DOHH2 (cell line): ENCODE results near the gene FDCSP.

Experiments
- H3F3A ChIP-seq: fragments of 200-600 bp; sonication (generic), shearing (Covaris generic); 2 replicates; pipeline ENCODE4 v1.6.0; 2016; ENCODE audit warnings: antibody characterized with exemption, mild to moderate bottlenecking; ENCODE audit not compliant: control insufficient read depth, insufficient read depth
- H3K27ac ChIP-seq: fragments of 200-600 bp; sonication (generic); 2 replicates; pipeline ENCODE4 v1.5.1; 2014; ENCODE audit warnings: low read depth, mild to moderate bottlenecking, low read length, moderate library complexity
- H3K27me3 ChIP-seq: fragments of 200-600 bp; sonication (generic); 2 replicates; pipeline ENCODE4 v1.6.1; 2014; ENCODE audit warnings: mild to moderate bottlenecking, low read length, mixed read lengths; ENCODE audit not compliant: control insufficient read depth
- H3K36me3 ChIP-seq: fragments of 200-600 bp; sonication (generic); 2 replicates; pipeline ENCODE4 v1.6.1; 2014; ENCODE audit warnings: mild to moderate bottlenecking, low read length, moderate library complexity, mixed read lengths; ENCODE audit not compliant: control insufficient read depth
- H3K4me1 ChIP-seq: fragments of 200-600 bp; sonication (generic); 2 replicates; pipeline ENCODE4 v1.6.1; 2014; ENCODE audit warnings: mild to moderate bottlenecking, low read length, mixed read lengths; ENCODE audit not compliant: control insufficient read depth
- H3K4me2 ChIP-seq: fragments of 200-600 bp; sonication (generic); 2 replicates; pipeline ENCODE4 v1.6.0; 2014; ENCODE audit warnings: mild to moderate bottlenecking, low read length, moderate library complexity
- H3K4me3 ChIP-seq: fragments of 200-600 bp; sonication (generic); 2 replicates; pipeline ENCODE4 v1.5.1; 2014; ENCODE audit warnings: mild to moderate bottlenecking, low read length, mixed read lengths
- H3K79me2 ChIP-seq: fragments of 200-600 bp; sonication (generic); 2 replicates; pipeline ENCODE4 v1.6.1; 2014; ENCODE audit warnings: mild to moderate bottlenecking, low read length, mixed read lengths; ENCODE audit not compliant: control insufficient read depth
- H3K9me2 ChIP-seq: fragments of 200-600 bp; sonication (generic); replicated peaks from 2 replicates; pipeline ENCODE4 v1.6.1; 2014; ENCODE audit warnings: mild to moderate bottlenecking, low read length, mixed read lengths; ENCODE audit not compliant: control insufficient read depth
- H3K9me3 ChIP-seq: fragments of 200-600 bp; sonication (generic); 2 replicates; pipeline ENCODE4 v1.6.1; 2014; ENCODE audit warnings: antibody characterized with exemption, low read length, mixed read lengths; ENCODE audit not compliant: control insufficient read depth, insufficient read depth
- H4K20me1 ChIP-seq: fragments of 200-600 bp; sonication (generic); 2 replicates; pipeline ENCODE4 v1.6.0; 2014; ENCODE audit warnings: low read depth, mild to moderate bottlenecking, antibody characterized with exemption, low read length, moderate library complexity; ENCODE audit not compliant: control insufficient read depth, insufficient read depth
- EZH2phosphoT487 ChIP-seq: fragments of 200-600 bp; sonication (generic); IDR thresholded peaks from 2 replicates; pipeline ENCODE4 v1.6.1; 2017; ENCODE audit warnings: borderline replicate concordance, mild to moderate bottlenecking, antibody characterized with exemption, low read length, moderate library complexity, mixed read lengths
- TF ChIP-seq, protein P1 (sequence below): fragments of 200-600 bp; sonication (generic); IDR thresholded peaks from one replicate; pipeline ENCODE4 v1.5.1; 2014; ENCODE audit warnings: antibody characterized with exemption, mild to moderate bottlenecking, low read depth, low read length; ENCODE audit not compliant: poor library complexity, severe bottlenecking

Gene FDCSP

DNA sequence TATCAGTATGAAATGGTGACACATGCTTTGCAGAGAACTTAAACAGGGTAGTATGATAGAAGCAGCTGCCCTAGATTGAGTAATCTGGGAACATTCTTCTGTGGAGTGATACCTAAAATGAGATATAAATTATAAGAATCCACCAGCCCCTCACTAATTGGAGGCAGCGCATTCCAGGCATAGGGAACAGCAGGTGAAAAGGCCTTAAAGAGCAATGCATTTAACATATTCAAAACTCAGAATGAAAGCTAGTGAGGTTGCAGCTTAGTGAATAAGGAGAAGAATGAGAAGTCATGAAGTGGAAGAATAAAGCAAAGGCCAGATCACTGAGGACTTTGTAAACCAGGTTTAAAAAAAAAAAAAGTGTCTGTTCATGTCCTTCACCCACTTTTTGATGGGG is 35.3 kb upstream of the FDCSP start:
- no peaks in the 10 kb centered on the region for H3K36me3 ChIP-seq
- H4K20me1 ChIP-seq: no peaks in the 10 kb centered on the region
- H3K4me2 ChIP-seq: no peak overlapping the region
- H3K27ac ChIP-seq: no peak overlapping the region
- H3F3A ChIP-seq: no peaks in the 10 kb centered on the region
- TF ChIP-seq, protein P1, sequence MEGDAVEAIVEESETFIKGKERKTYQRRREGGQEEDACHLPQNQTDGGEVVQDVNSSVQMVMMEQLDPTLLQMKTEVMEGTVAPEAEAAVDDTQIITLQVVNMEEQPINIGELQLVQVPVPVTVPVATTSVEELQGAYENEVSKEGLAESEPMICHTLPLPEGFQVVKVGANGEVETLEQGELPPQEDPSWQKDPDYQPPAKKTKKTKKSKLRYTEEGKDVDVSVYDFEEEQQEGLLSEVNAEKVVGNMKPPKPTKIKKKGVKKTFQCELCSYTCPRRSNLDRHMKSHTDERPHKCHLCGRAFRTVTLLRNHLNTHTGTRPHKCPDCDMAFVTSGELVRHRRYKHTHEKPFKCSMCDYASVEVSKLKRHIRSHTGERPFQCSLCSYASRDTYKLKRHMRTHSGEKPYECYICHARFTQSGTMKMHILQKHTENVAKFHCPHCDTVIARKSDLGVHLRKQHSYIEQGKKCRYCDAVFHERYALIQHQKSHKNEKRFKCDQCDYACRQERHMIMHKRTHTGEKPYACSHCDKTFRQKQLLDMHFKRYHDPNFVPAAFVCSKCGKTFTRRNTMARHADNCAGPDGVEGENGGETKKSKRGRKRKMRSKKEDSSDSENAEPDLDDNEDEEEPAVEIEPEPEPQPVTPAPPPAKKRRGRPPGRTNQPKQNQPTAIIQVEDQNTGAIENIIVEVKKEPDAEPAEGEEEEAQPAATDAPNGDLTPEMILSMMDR: no peak
- TF ChIP-seq EZH2phosphoT487: no peak
- H3K4me1 ChIP-seq: no peaks in the 10 kb centered on the region
- H3K79me2 ChIP-seq: no peaks in the 10 kb centered on the region
- H3K9me2 ChIP-seq: no peaks in the 10 kb centered on the region
- H3K9me3 ChIP-seq: no peaks in the 10 kb centered on the region
- H3K4me3 ChIP-seq: no peak overlapping the region
- H3K27me3 ChIP-seq: no peaks in the 10 kb centered on the region

DNA sequence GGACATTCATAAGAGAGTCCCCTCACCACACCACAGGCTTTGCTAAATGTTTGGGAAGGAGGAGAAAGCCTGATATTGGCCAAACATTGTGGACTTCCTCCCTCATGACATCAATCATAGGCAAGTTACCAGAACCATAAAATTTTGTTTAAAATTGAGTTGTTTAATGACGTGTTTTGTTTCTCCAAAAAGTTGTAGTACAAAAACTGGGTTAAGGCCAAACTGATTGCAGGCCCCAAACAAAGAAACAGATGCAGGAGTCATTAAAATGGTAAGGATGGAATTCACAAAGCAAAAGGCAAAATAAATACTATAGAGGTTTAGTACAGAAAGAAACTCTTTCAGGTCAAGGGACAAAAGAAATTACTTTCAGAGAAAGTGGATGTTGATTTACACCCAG is 34.3 kb upstream of the FDCSP start:
- no peaks in the 10 kb centered on the region for H3K4me1 ChIP-seq
- H3K27ac ChIP-seq: no peak overlapping the region
- H3K27me3 ChIP-seq: no peaks in the 10 kb centered on the region
- no peak overlapping the region for H3K4me3 ChIP-seq
- no peaks in the 10 kb centered on the region for H4K20me1 ChIP-seq
- no peaks in the 10 kb centered on the region for H3K79me2 ChIP-seq
- H3K9me3 ChIP-seq: no peaks in the 10 kb centered on the region
- H3K4me2 ChIP-seq: no peak overlapping the region
- no peaks in the 10 kb centered on the region for H3K36me3 ChIP-seq
- H3F3A ChIP-seq: no peaks in the 10 kb centered on the region
- no peak for TF ChIP-seq EZH2phosphoT487
- TF ChIP-seq, protein P1: no peak
- H3K9me2 ChIP-seq: no peaks in the 10 kb centered on the region

DNA sequence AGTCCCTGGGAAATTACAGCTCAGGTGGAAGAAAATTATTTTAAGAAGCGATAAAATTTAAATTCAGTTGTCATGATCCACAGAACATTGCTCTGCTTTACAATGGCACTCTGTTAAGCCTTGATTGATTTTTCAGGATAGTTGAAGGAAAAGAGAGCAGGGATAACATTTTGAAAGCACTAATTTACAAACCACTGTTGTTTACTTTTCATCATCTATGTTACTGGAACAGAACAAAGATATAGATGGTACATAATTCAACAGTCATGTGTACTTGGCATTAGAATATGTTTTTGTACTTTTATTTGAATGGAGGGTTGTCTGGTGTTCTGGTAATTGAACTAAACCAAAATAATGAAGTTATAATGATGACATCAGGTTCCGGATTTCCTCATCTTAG is 33.0 kb upstream of the FDCSP start:
- TF ChIP-seq, protein P1: no peak
- TF ChIP-seq EZH2phosphoT487: no peak
- H3K79me2 ChIP-seq: no peaks in the 10 kb centered on the region
- H3K4me1 ChIP-seq: no peaks in the 10 kb centered on the region
- H3K4me2 ChIP-seq: no peak overlapping the region
- no peak overlapping the region for H3K4me3 ChIP-seq
- no peaks in the 10 kb centered on the region for H3F3A ChIP-seq
- H4K20me1 ChIP-seq: no peaks in the 10 kb centered on the region
- H3K9me3 ChIP-seq: no peaks in the 10 kb centered on the region
- no peak overlapping the region for H3K27ac ChIP-seq
- H3K9me2 ChIP-seq: no peaks in the 10 kb centered on the region
- H3K36me3 ChIP-seq: no peaks in the 10 kb centered on the region
- no peaks in the 10 kb centered on the region for H3K27me3 ChIP-seq

DNA sequence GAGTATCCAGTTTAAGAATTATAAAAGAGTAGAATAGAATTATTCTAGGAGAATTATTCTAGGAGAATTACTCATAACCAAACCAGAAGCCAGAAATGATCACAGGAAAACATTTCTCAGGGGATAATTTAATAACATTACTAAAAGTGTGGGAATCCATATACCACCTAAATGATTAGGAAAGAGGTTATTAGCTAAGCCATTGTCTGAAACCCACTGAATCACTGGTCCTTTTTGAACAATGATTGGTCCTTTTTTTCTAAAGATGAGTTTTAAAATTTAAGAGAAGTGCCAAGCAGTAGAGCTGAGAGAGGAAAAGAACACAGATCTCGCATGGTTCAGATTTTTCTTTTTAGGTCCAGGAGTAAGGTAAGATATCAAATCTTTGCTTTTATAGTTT is 30.5 kb upstream of the FDCSP start, which contains the start of gene ODAM:
Gene ODAM (plus strand): TSS at position 301 of the 400 bp plus-strand sequence. CDS start 819 bp downstream, outside the sequence.
- Histone ChIP-seq H3F3A (no peaks in the 10 kb centered on the region), H3K4me1 (no peaks in the 10 kb centered on the region), H3K4me2 (no peak within 1 kb of the TSS), H3K79me2 (no peaks in the 10 kb centered on the region), H3K4me3 (no peak within 1 kb of the TSS), H4K20me1 (no peaks in the 10 kb centered on the region), H3K27ac (no peak within 1 kb of the TSS), H3K27me3 (no peaks in the 10 kb centered on the region), H3K9me3 (no peaks in the 10 kb centered on the region), H3K36me3 (no peaks in the 10 kb centered on the region), H3K9me2 (no peaks in the 10 kb centered on the region)
- TF ChIP-seq, protein P1: no peak
- TF ChIP-seq EZH2phosphoT487: no peak
